NCI-H524 treated with DMSO at 0.1 percent for 48 hours (cell line): Measurements from ENCODE around the gene OSBPL3.

Experiments
- DNase-seq: peaks from one replicate; lab custom pipeline; 2025; lab: John Stamatoyannopoulos, UW

The OSBPL3 gene

DNA sequence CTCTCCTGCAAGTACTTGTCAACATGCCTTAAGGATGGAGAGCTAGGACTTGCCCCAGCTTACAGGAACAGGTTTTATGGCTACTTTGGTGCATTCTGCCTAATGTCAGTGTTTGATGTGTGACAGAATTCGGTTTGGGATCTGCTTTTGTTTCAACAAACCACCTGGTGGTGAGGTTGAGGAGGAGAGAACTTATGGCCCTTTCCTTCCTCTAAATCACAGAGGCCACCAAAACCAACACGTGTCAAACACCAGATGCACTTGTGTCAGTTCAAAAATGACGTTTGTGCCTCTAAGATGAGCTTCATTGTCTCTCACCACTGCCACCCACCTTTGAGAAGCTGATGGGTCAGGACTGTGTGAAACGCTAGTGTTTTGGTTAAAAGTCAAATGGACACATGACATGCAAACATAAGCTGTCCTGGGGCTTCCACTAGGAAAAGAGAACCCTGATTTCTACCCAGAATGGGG is 83.9 kb downstream of the OSBPL3 start:
- no peak for DNase-seq

GRCh38 chr7:24894429-24895221 is 85.4 kb downstream of the OSBPL3 start:
- DNase-seq = no peak

DNA sequence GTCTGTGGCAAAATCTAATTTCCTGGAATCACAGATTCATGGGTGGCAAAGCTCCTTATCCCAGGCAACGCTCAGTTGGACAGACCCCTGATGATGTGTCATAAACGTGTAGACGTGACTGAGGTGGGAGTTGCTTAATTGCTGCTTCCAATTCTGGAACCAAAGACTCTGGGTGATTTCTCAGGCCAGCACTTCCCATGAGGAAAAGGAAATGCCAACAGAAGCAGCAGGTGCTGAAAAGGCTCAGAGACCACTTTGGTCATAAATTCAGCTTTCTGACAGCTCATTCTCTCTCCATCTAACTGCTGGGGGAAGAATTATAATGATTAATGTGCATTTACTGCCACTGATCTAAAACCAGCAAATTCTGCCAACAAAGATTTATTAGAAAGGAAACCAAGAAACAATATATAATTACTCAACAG is 88.7 kb downstream of the OSBPL3 start:
- no peak for DNase-seq

DNA sequence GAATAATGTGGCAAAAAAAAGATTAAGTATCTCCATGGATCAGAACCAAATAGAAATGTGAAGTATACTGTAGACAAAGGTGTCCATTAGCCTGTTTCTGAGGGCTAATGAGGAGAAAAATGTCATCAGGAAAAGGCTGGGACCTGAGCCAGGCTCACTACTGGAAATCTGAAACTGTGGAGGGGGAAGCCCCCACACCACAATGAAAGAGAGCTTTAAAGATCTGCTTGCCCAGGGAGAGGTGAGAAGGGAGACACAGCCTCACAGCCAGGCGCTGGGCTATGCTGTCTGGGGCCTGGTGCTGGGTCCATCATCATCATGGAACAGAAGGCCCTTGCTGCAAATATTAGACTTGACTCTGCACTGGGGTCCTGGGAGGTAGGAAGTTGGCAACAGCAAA is 90.4 kb downstream of the OSBPL3 start:
- DNase-seq = no peak

DNA sequence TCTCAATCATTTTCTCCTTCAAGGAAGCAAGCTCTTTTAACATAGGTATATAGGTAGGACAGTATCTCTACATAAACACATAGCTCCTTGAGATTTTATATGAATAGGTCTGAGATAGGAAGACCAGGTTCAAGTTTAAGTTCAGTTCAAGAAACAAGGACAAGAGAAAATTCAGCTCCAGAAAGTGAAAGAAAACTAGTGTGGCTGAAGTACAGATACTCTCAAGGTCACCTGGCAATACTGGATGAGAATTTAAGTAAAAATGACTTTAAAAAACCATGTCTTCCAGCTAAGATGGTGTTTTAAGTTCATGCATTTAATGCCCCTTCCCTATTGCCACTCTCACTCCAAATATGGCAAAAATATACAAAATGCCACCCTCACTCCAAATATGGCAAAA is 91.3 kb downstream of the OSBPL3 start:
- DNase-seq = no peak

GRCh38 chr7:24885716-24886115 is 94.3 kb downstream of the OSBPL3 start:
- DNase-seq = no peak

- DNase-seq = no peak
Observed at GRCh38 chr7:24885305-24885704, 94.7 kb downstream of the OSBPL3 start.

DNA sequence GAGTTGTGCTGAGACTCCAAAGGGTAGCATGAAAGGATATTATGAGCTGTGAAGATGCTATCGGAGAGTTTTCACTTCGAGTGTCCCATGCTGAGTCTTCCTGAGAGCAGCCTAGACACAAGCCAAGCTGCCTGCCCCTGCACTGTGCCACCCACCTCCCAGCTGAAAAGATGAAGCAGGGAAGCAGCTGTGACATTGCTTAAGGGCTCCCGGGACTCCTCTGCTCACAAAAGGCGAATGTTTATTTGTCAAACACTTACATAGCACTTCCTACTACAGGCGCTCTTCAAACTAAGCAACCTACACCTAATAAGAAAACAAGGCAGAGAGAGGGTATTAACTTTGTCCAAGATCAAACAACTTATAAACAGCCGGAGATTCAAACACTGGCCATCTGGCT is 95.6 kb downstream of the OSBPL3 start:
- DNase-seq = peak; percentile 51

- no peak for DNase-seq
Observed at GRCh38 chr7:24883622-24884013, 96.4 kb downstream of the OSBPL3 start.

GRCh38 chr7:24882989-24883621 is 96.9 kb downstream of the OSBPL3 start:
- DNase-seq = no peak

DNA sequence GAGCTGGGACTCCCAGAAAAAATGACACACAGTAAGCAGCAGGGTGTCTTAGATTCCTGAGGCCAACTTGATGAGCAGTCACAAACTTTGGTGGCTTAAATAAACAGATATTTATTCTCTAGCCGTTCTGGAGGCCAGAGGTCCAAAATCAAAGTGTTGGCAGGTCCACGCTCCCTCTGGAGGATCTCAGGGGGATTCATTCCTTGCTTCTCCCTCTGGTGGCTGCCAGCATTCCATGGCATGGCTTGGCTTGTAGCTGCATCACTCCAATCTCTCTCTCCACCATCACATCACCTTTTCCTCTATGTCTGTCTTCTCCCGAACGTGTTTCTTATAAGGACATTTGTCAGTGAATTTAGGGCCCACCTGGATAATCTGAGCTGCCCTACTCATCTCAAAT is 98.4 kb downstream of the OSBPL3 start:
- DNase-seq = no peak

GRCh38 chr7:24880886-24881285 is 99.1 kb downstream of the OSBPL3 start:
- DNase-seq = no peak

- DNase-seq = no peak
Observed at GRCh38 chr7:24879291-24879690, 100.7 kb downstream of the OSBPL3 start.

GRCh38 chr7:24877790-24878311 is 102.1 kb downstream of the OSBPL3 start:
- DNase-seq = no peak

DNA sequence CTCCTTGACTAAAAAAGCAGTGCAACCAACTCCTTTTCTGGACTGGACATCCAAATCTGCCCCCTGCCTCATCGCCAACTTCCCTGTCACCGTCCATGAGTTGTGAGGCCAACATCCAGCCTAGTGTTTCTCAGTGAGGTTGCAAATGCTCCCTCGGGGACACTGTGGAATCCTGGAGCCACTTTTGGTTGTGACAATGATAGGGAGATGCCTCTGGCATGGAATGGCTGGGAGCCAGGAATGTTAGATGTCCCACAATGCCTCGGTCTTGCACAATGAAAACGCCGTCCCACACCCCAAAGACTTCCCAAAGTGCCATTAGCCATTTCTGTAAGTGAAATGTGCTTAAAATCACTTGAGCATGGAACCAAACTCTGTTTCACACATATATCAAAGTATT is 105.2 kb downstream of the OSBPL3 start:
- no peak for DNase-seq

DNA sequence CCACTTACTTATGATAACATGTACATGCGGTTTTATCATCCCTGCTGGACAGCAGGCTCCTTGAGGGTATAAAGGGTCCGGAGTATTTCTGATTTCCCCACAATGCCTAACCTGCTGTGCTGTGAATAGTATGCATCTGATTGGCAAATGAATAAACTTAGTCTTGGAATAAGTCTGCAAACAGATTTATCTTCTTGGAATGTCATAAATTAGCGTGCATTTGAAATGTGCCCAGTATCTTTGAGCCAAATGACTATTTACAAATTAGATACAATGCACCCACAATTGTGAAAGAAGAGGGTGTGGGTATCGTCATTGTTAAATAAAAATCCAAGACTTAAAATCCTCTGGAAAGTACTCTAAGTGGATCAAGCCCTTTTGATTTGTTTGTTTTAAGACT is 106.0 kb downstream of the OSBPL3 start:
- no peak for DNase-seq

DNA sequence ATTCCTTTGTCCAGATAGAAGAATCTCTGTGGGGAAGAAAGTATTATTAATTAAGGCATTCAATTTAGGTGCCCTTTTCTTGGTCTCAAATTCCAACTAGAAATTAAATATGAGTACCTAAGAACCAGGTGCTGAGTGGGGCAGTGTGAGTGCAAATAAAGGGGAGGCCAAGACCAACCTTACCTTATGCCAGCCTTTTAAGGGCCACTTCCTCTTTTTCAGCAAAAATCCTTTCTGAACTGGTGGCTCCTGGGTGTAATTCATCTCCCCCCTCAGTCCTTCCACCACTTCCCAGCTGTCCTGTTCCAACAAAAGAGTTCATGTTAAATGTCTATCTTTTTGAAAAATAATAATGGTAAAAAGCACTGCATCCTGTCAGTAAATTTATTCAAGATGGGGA is 108.2 kb downstream of the OSBPL3 start:
- no peak for DNase-seq

DNA sequence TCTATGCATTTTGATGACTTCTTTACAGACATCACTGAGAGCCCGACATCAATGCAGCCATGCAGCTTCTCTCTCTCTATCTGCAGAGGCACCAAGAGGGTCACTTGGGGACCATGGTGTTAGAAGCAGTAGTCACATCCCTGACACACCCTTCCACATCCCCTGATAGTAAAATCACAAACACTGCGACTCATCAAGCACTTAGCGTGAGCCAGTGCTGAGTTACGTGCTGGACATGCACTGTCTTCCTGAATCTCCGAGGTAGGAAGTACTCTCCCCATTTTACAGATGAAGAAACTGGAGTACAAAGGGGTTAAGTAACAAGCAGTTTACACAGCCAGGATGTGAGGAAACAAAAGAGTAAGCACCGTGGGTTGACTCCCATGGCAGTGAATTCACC is 109.2 kb downstream of the OSBPL3 start:
- DNase-seq = no peak

DNA sequence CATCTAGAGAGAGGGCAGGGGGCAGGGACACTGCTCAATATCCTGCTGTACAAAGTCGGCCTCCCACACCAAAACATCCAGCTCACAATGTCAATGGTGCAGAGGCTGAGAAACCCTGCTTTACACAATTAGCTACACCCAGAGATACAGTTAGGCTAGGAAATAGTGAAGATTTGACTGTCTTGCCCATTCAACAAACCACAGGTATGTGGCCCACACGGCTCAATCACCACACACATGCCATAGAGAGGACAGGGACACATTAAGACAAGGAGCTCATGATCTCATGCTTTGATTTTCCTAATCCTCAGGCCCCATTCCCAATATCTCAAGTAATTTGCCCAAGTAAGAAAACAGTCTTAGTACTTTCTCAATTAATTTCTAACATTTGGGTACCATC is 110.4 kb downstream of the OSBPL3 start:
- no peak for DNase-seq

DNA sequence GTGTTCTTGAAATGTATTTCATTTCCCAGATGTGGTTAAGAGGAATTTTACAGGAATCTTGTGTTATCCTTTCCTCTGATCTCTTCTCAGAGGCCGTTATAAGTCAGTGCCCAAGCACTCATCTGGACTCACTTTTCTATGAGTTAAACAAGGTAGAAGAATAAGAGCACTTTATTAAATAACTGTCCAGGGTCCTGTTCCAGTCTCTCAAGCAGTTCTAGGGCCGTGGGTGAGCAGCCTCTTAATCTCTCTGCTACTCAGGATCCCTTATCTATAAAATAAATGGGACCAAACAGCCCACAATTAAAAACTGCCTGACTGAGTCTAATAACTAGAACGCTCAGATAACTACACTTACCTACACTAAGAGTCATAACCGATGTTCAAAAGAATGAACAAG is 111.2 kb downstream of the OSBPL3 start:
- no peak for DNase-seq

- DNase-seq = no peak
Observed at GRCh38 chr7:24866004-24866615, 113.9 kb downstream of the OSBPL3 start.

- DNase-seq = no peak
Observed at GRCh38 chr7:24864214-24864817, 115.7 kb downstream of the OSBPL3 start.

DNA sequence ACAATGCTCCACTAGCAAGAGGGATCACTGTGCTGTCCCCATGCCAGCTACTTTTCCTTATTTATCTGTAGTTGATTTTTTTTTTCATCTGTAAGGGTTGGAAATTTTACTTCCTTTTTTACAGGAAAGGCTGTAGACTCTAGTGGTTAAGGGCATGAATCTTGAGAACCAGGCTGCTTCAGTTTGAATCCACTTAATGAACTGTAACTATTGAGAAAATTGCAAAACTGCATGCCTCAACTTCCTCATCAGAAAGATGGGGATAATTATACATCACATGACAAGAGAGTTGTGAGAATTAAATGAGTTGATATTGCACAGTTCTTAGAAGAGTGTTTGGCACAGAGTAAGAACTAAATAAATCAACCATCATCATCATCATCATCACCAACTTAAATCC is 116.4 kb downstream of the OSBPL3 start:
- no peak for DNase-seq
